K562 (cell line): Measurements from ENCODE around the gene ZNF143.

ENCODE experiments used
- ARID2 ChIP-seq: fragments of 450-650 bp; IDR thresholded peaks from 2 replicates; pipeline ENCODE4 v1.6.1; 2017; ENCODE audit warnings: antibody characterized with exemption, mild to moderate bottlenecking
- ATF1 ChIP-seq, 2 experiments: fragments of 450-650 bp in 1 of 2; IDR thresholded peaks; 2 replicates each; pipeline ENCODE4 v1.6.1; 2016; ENCODE audit warnings: missing compliant biosample characterization in 1 of 2, missing genetic modification characterization in 1 of 2
- CHD1 ChIP-seq: fragments of 200-600 bp; sonication (generic); IDR thresholded peaks from one replicate; pipeline ENCODE4 v1.6.1; 2012; ENCODE audit warnings: mild to moderate bottlenecking, moderate library complexity, low read length, inconsistent platforms
- CHD4 ChIP-seq: fragments of 200-600 bp; sonication (generic); IDR thresholded peaks from 3 replicates; pipeline ENCODE4 v1.6.1; 2012; ENCODE audit warnings: low read depth, mild to moderate bottlenecking, mixed read lengths, low read length, inconsistent platforms; ENCODE audit not compliant: insufficient read depth, insufficient replicate concordance, poor library complexity, severe bottlenecking
- FOXJ3 ChIP-seq: sonication (generic); formaldehyde crosslinking; IDR thresholded peaks from 2 replicates; pipeline ENCODE4 v1.4.0; 2020; ENCODE audit warnings: mild to moderate bottlenecking, missing genetic modification reagents
- POLR2AphosphoS5 ChIP-seq: IDR thresholded peaks from 2 replicates; pipeline ENCODE4 v1.6.1; 2011; ENCODE audit warnings: mild to moderate bottlenecking, low read depth, low read length, moderate library complexity; ENCODE audit not compliant: control insufficient read depth, insufficient read depth
- RFX5 ChIP-seq: IDR thresholded peaks from 2 replicates; pipeline ENCODE4 v1.6.1; 2011; ENCODE audit warnings: low read depth, mild to moderate bottlenecking, improper control_type of control experiment, low read length
- TF ChIP-seq, protein P1 (sequence below): fragments of 250-450 bp; sonication (Bioruptor Pico); IDR thresholded peaks from 2 replicates; pipeline ENCODE4 v1.8.0; 2021; ENCODE audit warnings: moderate library complexity, mild to moderate bottlenecking, inconsistent platforms
- TF ChIP-seq, protein P2 (sequence below): sonication (generic); formaldehyde crosslinking; IDR thresholded peaks from 2 replicates; pipeline ENCODE4 v1.8.1; 2023; ENCODE audit warnings: mild to moderate bottlenecking, missing genetic modification reagents
- TF ChIP-seq, protein P3 (sequence below), 2 experiments: fragments of 450-650 bp in 1 of 2; sonication (generic) in 1 of 2; formaldehyde crosslinking in 1 of 2; IDR thresholded peaks in 1 of 2; conservative IDR thresholded peaks in 1 of 2; 2 replicates each; pipeline versions ENCODE4 v1.6.1 to v1.8.1; 2016 to 2023; ENCODE audit warnings: mild to moderate bottlenecking in 2 of 2, moderate library complexity in 2 of 2, inconsistent platforms in 1 of 2, missing genetic modification reagents in 1 of 2

DNA sequence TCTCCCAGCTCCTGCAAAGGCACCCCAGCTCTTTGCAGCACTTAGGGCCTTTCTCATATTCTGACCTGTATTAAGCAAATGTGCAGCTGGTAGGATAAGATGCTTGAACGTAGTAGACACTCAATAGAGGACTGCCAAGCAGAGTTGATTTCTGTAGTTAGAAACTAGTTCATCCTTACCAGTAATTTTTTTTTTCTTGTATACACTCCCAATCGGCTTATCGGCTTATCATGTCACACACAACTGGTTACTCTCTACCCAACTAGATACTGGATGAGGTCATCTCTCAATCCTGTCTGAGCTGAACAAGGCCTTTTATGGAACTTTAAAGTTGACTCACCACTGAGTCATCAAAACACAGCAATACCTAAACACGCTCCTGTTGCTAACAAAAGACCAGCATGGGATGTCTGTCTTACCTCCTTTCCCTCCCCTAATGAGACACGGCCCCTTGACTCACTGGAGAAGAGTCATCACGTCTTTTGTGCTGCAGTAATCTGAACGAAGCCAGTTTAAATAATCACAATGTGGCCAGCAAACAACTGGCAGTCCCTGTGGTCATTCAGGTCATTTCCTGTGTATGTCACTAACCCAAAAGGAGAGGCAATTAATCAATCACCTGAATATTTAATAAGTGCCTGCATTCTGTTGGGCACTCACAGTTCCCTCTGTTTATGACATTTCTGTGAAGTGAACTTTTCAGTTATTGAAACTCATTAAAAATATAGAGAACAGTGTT, 105.2 kb downstream of the ZNF143 start:
- TF ChIP-seq, protein P1, sequence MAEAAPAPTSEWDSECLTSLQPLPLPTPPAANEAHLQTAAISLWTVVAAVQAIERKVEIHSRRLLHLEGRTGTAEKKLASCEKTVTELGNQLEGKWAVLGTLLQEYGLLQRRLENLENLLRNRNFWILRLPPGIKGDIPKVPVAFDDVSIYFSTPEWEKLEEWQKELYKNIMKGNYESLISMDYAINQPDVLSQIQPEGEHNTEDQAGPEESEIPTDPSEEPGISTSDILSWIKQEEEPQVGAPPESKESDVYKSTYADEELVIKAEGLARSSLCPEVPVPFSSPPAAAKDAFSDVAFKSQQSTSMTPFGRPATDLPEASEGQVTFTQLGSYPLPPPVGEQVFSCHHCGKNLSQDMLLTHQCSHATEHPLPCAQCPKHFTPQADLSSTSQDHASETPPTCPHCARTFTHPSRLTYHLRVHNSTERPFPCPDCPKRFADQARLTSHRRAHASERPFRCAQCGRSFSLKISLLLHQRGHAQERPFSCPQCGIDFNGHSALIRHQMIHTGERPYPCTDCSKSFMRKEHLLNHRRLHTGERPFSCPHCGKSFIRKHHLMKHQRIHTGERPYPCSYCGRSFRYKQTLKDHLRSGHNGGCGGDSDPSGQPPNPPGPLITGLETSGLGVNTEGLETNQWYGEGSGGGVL (CRISPR knock-in tag): no peak
- peak; percentile 92 for TF ChIP-seq FOXJ3 (CRISPR knock-in tag)
- TF ChIP-seq CHD1: no peak
- TF ChIP-seq RFX5: peak; percentile 59; the same call in 1 of the 2 replicates
- TF ChIP-seq CHD4: no peak
- peak; percentile 69 for TF ChIP-seq POLR2AphosphoS5
- TF ChIP-seq ARID2: no peak
- TF ChIP-seq, protein P2, sequence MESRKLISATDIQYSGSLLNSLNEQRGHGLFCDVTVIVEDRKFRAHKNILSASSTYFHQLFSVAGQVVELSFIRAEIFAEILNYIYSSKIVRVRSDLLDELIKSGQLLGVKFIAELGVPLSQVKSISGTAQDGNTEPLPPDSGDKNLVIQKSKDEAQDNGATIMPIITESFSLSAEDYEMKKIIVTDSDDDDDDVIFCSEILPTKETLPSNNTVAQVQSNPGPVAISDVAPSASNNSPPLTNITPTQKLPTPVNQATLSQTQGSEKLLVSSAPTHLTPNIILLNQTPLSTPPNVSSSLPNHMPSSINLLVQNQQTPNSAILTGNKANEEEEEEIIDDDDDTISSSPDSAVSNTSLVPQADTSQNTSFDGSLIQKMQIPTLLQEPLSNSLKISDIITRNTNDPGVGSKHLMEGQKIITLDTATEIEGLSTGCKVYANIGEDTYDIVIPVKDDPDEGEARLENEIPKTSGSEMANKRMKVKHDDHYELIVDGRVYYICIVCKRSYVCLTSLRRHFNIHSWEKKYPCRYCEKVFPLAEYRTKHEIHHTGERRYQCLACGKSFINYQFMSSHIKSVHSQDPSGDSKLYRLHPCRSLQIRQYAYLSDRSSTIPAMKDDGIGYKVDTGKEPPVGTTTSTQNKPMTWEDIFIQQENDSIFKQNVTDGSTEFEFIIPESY: peak; percentile 34
- TF ChIP-seq, protein P3, sequence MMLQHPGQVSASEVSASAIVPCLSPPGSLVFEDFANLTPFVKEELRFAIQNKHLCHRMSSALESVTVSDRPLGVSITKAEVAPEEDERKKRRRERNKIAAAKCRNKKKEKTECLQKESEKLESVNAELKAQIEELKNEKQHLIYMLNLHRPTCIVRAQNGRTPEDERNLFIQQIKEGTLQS (IDR thresholded peaks at IDR 0.05): peak; percentile 100
- TF ChIP-seq, protein P3 (CRISPR knock-in tag; conservative IDR thresholded peaks at IDR 0.05): peak; percentile 100
- TF ChIP-seq ATF1 (CRISPR knock-in tag; IDR thresholded peaks at IDR 0.05): no peak
- peak; percentile 93 for TF ChIP-seq ATF1 (tag; IDR thresholded peaks at IDR 0.05)
